Kidney capillary endothelial cell (primary cell): ENCODE data around the gene AMT.
A peak's percentile ranks its signal among the peaks of the same experiment; 100 is the strongest.
"Not testable (repeated sequence)": the region's sequence is repeated elsewhere in the genome, so short reads cannot be mapped to it uniquely, and the experiment has no call there.

ENCODE experiments used
- DNase-seq: peaks from one replicate; pipeline ENCODE4 v3.0.0-alpha.2; 2018; ENCODE audit warnings: low spot score

Gene AMT

GRCh38 chr3:49424816-49425215, 2.5 kb upstream of the AMT start:
- no peak for DNase-seq

- no peak for DNase-seq
These were observed 339 bp downstream of the AMT start for GRCh38 chr3:49421890-49422378.

- no peak for DNase-seq
These were observed 4.7 kb downstream of the AMT start for GRCh38 chr3:49417516-49418120.

- no peak for DNase-seq
These were observed 5.4 kb downstream of the AMT start for GRCh38 chr3:49416867-49417266.

- DNase-seq: no peak
These were observed 6.2 kb downstream of the AMT start for GRCh38 chr3:49415931-49416601.

GRCh38 chr3:49414753-49415152, 7.5 kb downstream of the AMT start:
- DNase-seq: no peak

GRCh38 chr3:49413338-49413734, 8.9 kb downstream of the AMT start:
- DNase-seq: no peak

GRCh38 chr3:49412632-49413337, 9.5 kb downstream of the AMT start:
- DNase-seq: no peak

GRCh38 chr3:49411968-49412631, 10.2 kb downstream of the AMT start, which contains the start of the genes RHOA and TCTA:
TSS of gene RHOA (minus strand) at chr3:49411976. CDS start at chr3:49375589, 36,387 bp downstream.
TSS of gene TCTA (plus strand) at chr3:49412423. CDS start at chr3:49412427, 4 bp downstream.
- DNase-seq: peak; percentile 100

- no peak for DNase-seq
These were observed 10.7 kb downstream of the AMT start for GRCh38 chr3:49411535-49411967.

GRCh38 chr3:49410846-49411534, 11.3 kb downstream of the AMT start:
- no peak for DNase-seq

- DNase-seq: no peak
These were observed 12.0 kb downstream of the AMT start for GRCh38 chr3:49410066-49410845.

GRCh38 chr3:49406571-49407565, 15.4 kb downstream of the AMT start:
- DNase-seq: no peak

GRCh38 chr3:49405570-49405969, 16.7 kb downstream of the AMT start:
- DNase-seq: not testable (repeated sequence)

GRCh38 chr3:49403891-49404290, 18.4 kb downstream of the AMT start:
- DNase-seq: no peak

- no peak for DNase-seq
These were observed 20.5 kb downstream of the AMT start for GRCh38 chr3:49401766-49402165.

- DNase-seq: no peak
These were observed 22.8 kb downstream of the AMT start for GRCh38 chr3:49399461-49399860.

- DNase-seq: no peak
These were observed 24.8 kb downstream of the AMT start for GRCh38 chr3:49397470-49397869.

- not testable (repeated sequence) for DNase-seq
These were observed 31.0 kb downstream of the AMT start for GRCh38 chr3:49391310-49391709.

- no peak for DNase-seq
These were observed 33.0 kb downstream of the AMT start for GRCh38 chr3:49389297-49389696.
